Heart right ventricle (tissue), 16 donors: ENCODE data around the gene BRPF1. TPM values are rescaled to one million over a fixed set of nuclear protein-coding genes. Genes with fewer than 3 reads are reported as not detected.

Source experiments
- ATAC-seq, 8 donors: fragments of 200-7000 bp; cut with Tn5 transposase; one replicate each; pipeline ENCODE4 v1.9.1; 2020; ENCODE audit warnings: mild to moderate bottlenecking in 8 of 8, moderate library complexity in 8 of 8, moderate number of reproducible peaks in 1 of 8
- DNase-seq, 2 donors: peaks; one replicate each; pipeline ENCODE4 v3.0.0-alpha.2; 2020
- H3K27ac ChIP-seq, 10 donors: fragments of 200-600 bp; sonication (generic) in 2 of 10; one replicate each; pipeline versions ENCODE4 v1.5.0 to v1.8.0; 2020 to 2022; ENCODE audit warnings: mild to moderate bottlenecking in 3 of 10
- H3K27me3 ChIP-seq, 7 donors: fragments of 200-600 bp; one replicate each; pipeline ENCODE4 v1.8.0; 2021 to 2022; ENCODE audit warnings: mild to moderate bottlenecking in 2 of 7
- H3K36me3 ChIP-seq, 9 donors: fragments of 200-600 bp; sonication (generic) in 1 of 9; one replicate each; pipeline versions ENCODE4 v1.5.0 to v1.8.0; 2020 to 2022; ENCODE audit warnings: mild to moderate bottlenecking in 2 of 9
- H3K4me1 ChIP-seq, 9 donors: fragments of 200-600 bp; sonication (generic) in 1 of 9; one replicate each; pipeline versions ENCODE4 v1.5.0 to v1.8.0; 2020 to 2022; ENCODE audit warnings: mild to moderate bottlenecking in 4 of 9
- H3K4me3 ChIP-seq, 10 donors: fragments of 200-600 bp; sonication (generic) in 2 of 10; one replicate each; pipeline versions ENCODE4 v1.5.0 to v1.8.0; 2020 to 2022; ENCODE audit warnings: mild to moderate bottlenecking in 7 of 10, moderate library complexity in 2 of 10
- H3K9me3 ChIP-seq, 11 donors: fragments of 200-600 bp in 10 of 11; sonication (generic) in 2 of 11; one replicate each; pipeline versions ENCODE4 v1.5.0 to v1.8.0; 2013 to 2022; ENCODE audit warnings: mild to moderate bottlenecking in 2 of 11, control low read depth in 1 of 11, moderate library complexity in 1 of 11
- CTCF ChIP-seq, 9 donors: fragments of 200-600 bp; sonication (generic) in 2 of 9; IDR thresholded peaks; one replicate each; pipeline versions ENCODE4 v1.5.0 to v1.8.0; 2021 to 2022; ENCODE audit warnings: antibody characterized with exemption in 9 of 9, mild to moderate bottlenecking in 5 of 9, moderate library complexity in 1 of 9
- WGBS, 2 donors: extraction: QIAGEN DNeasy Blood & Tissue Kit; methylation state at CpG; one replicate each; pipeline ENCODE4 v1.1.7; 2013; ENCODE audit warnings: inconsistent platforms in 1 of 2; 5-methylcytosine and 5-hydroxymethylcytosine counted together
- intact Hi-C, 10 donors: fragments of 100-400 bp; cut with DNase I; formaldehyde crosslinking; loops; one replicate each; pipeline versions ENCODE4 v1.11.1 to v1.14.2; 2022
- long read RNA-seq, 3 donors: library from polyadenylated mRNA; unstranded; transcript quantifications; one replicate each; pipeline ENCODE4 v2.0.0, GENCODE V29; 2020 to 2021
- polyA plus RNA-seq, 2 donors: library from polyadenylated mRNA; stranded (reverse); fragments of 200-250 nt; gene quantifications; one replicate each; pipeline ENCODE4 v1.2.3, GENCODE V29; 2013
- total RNA-seq, 10 donors: library from RNA; stranded (reverse); fragmentation: NEBNext Ultra II Directional in 3 of 10; extraction: Animal tissue kit (Norgen Biotek cat#: 25700) in 3 of 10; gene quantifications; one replicate each; pipeline versions ENCODE4 v1.2.1 to v1.2.4, GENCODE V29; 2021 to 2023
- donor health status: Arrhythmogenic right ventricular cardiomyopathy.
- donor health status: ischemic (EF 13 %, LVEDD 7.1; RV severe dilation, severe dysfunction).
- donor health status: healthy with polysubstance abuse.
- donor health status: DM: no; HTN: yes; CAD: no.
- donor health status: DM: no; HTN: no; CAD: no.
- donor health status: ischemic (EF 25% LVEDD 6.9; RV normal size, moderate dysfunction).
- donor health status: ischemic (EF 25% LVEDD 5.7; RV mildly dilated, moderate dysfunction).
- donor health status: healthy.
- donor health status: DM: yes; HTN: yes; CAD: no.
- donor health status: Ischemic cardiomyopathy.
- donor health status: ischemic (EF 35%, LVEDD 5.7; RV mildly dilated, moderate dysfunction).
- donor health status: nonischemic (EF 11% LVEDD 7.7; RV severe dilation, severe dysfunction).
- donor health status: DM: yes; HTN: yes; CAD: no.
- donor health status: PGD.
- donor health status: ischemic (EF 29% LVEDD 5.4; RV normal size, mild dysfunction).
- donor health status: nonischemic (EF 23%, LVEDD 6.1; RV moderate dilation, normal function).

BRPF1 gene
- 10 to 100 TPM in 4 of 10 donors, 1 to 10 TPM in 6; 7.3 to 15.1 (median 9.1) TPM for total RNA-seq
- polyA plus RNA-seq: 1 to 10 TPM; 7.3 to 8.5 TPM
- long read RNA-seq, donor 1, full-length matches to known transcripts: 1 of 4 reads
- long read RNA-seq, donor 1, partial matches to known transcripts: 3 of 4 reads
- long read RNA-seq, donor 1, other reads (novel, unspliced or antisense): 0 of 4 reads
- long read RNA-seq, donor 2, full-length matches to known transcripts: 1 of 8 reads
- long read RNA-seq, donor 2, partial matches to known transcripts: 4 of 8 reads
- long read RNA-seq, donor 2, other reads (novel, unspliced or antisense): 3 of 8 reads
- long read RNA-seq, donor 3, full-length matches to known transcripts: 3 of 19 reads
- long read RNA-seq, donor 3, partial matches to known transcripts: 11 of 19 reads
- long read RNA-seq, donor 3, other reads (novel, unspliced or antisense): 5 of 19 reads

DNA sequence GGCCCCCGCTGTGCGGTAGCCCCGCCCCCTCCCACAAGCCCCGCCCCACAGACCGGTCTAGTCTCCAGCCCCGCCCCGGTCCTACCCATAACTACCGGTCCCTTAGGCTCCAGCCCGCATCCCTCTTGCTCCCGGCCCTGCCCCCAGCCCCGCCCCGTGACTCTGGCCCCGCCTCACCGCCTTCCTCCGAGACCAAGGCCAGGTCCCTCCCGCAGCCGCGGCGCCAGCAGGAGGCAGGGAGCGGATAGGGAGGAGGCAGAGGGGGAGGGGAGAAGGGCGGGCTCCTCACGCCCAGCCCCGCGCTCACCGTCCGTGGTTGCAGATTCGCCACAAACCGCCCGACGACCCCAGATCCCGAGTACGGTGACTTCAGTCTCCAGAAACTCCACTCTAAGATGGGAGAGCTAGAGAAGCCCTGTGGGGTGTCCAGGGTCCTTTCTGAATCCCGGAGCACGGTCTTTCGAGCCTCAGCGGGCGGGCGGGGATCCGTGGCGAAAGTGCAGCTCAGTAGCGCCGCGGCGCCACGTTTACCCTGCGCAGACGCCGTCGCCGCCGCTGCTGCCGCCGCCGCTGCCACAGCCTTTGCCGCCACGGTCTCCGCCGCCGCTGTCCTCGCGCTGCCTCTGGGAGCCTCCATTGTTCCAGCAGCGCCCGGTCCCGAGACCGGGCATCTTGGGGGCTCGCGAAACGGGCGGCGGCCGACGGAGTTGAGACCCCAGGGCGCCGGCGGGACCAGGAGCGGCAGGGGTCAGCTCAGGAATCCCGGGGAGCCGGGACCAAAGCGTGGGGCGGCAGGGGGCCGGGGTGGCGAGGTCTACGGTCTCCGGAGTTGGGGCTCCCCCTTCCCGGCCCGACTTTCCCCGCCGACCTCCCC is at the start of gene BRPF1:
Gene BRPF1 (plus strand): TSS at position 530 of the 874 bp plus-strand sequence. CDS start 2,406 bp downstream, outside the sequence.
- peak in 3 of 9 donors; percentile 6 to 31 (median 24) for TF ChIP-seq CTCF (IDR thresholded peaks at IDR 0.05)
- intact Hi-C loops: loop anchor here in 3 of 10 donors (1.0 to 5.0 kb wide), 6 partner anchors 17 to 229 kb away; partner anchors contain the start of genes ARPC4 (in 2 of the 3), OGG1 (in 2 of the 3), TADA3 (in 2 of the 3) and MTMR14 (in 1 of the 3)

DNA sequence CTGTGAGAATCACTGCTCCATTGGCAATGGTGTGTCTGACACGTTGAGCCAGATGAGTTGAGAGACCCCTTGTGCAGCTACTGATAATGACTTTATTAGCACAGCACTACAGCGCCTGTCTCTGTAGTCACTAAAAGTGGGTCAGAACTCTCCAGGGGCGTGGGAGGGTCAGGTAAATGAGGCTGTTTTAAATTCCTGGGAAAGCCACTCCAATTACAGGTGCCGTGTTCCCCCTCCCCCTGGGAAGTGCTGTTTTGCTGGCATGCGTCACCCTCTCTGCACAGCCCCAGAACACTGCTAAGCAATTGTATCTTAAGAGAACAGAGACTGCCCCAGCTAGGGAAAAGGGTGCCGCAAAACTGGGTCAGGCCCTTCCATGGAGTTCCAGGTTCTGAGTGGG is 49.4 kb upstream of the BRPF1 start:
- H3K4me1 ChIP-seq: peaks cover 0 to 32% (median 10%) of the 10 kb centered on the region in 9 donors
- 87% methylated on average over 6 of the region's 6 CpGs for WGBS, 2 donors
- no peak for DNase-seq
- H3K9me3 ChIP-seq: no peaks in the 10 kb centered on the region
- no peak for ATAC-seq
- no peak overlapping the region for H3K4me3 ChIP-seq
- peaks cover 6 to 100% (median 99%) of the 10 kb centered on the region in 9 donors for H3K36me3 ChIP-seq
- H3K27ac ChIP-seq: no peak overlapping the region
- no peak for TF ChIP-seq CTCF (IDR thresholded peaks at IDR 0.05)
- H3K27me3 ChIP-seq: no peaks in the 10 kb centered on the region
- intact Hi-C loops: no loop called here

More for the DNA sequence above, at the start of gene BRPF1:
- Histone ChIP-seq H3K36me3 (peaks cover 0 to 28% (median 16%) of the 10 kb centered on the region in 9 donors), H3K4me1 (peaks cover 0 to 50% (median 22%) of the 10 kb centered on the region in 9 donors), H3K9me3 (no peaks in the 10 kb centered on the region), H3K27me3 (no peaks in the 10 kb centered on the region), H3K4me3 (peak within 1 kb of the TSS; percentile 91 to 100 (median 98)), H3K27ac (peak within 1 kb of the TSS; percentile 93 to 100 (median 99))
- peak; percentile 99 to 100 for DNase-seq
- 1% methylated on average over 88 of the region's 88 CpGs for WGBS, 2 donors
- ATAC-seq: peak; percentile 97 to 99 (median 99)

DNA sequence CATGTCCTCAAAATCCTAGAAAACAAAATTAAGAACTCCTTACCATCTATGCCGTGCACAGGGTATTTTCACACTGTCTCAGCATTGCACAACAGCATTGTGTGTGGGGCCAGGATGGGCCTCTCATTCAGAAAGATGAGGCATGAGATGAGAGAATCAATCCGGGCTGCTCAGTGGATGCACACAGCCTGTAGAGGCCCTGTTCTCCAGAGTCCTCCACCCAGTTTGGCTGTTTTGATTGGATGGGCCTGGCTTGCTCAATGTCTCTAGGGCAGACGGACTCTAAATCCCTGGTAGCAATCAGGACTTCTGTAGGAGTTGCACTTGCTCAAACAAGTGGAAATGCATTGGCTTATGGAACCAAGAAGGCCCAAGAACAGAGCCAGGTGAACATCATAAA is 48.1 kb upstream of the BRPF1 start:
- H3K27me3 ChIP-seq: no peaks in the 10 kb centered on the region
- no peak for TF ChIP-seq CTCF (IDR thresholded peaks at IDR 0.05)
- no peak overlapping the region for H3K4me3 ChIP-seq
- DNase-seq (no peak), ATAC-seq (no peak)
- H3K9me3 ChIP-seq: no peaks in the 10 kb centered on the region
- intact Hi-C loops: no loop called here
- WGBS, 2 donors: 90 to 96% methylated on average over 3 of the region's 3 CpGs
- peaks cover 0 to 22% (median 4%) of the 10 kb centered on the region in 9 donors for H3K4me1 ChIP-seq
- peaks cover 12 to 100% (median 99%) of the 10 kb centered on the region in 9 donors for H3K36me3 ChIP-seq
- H3K27ac ChIP-seq: no peak overlapping the region
